ENCODE data around the gene SASH1.

SASH1 gene

GRCh38 chr6:148538261-148539190 is 195.9 kb downstream of the SASH1 start:
- in situ Hi-C loops (cut with MboI; ENCODE audit: low sequenced_read_pairs) = no loop called here

- in situ Hi-C loops (cut with MboI; ENCODE audit: low sequenced_read_pairs) = no loop called here
Observed at GRCh38 chr6:148543540-148543939, 200.9 kb downstream of the SASH1 start.

GRCh38 chr6:148544421-148544820 is 201.8 kb downstream of the SASH1 start:
- in situ Hi-C loops (cut with MboI; ENCODE audit: low sequenced_read_pairs) = no loop called here

GRCh38 chr6:148545901-148546300 is 203.3 kb downstream of the SASH1 start:
- in situ Hi-C loops (cut with MboI; ENCODE audit: low sequenced_read_pairs) = no loop called here

GRCh38 chr6:148547110-148547509 is 204.5 kb downstream of the SASH1 start:
- in situ Hi-C loops (cut with MboI; ENCODE audit: low sequenced_read_pairs) = no loop called here

GRCh38 chr6:148548065-148548748 is 205.6 kb downstream of the SASH1 start:
- in situ Hi-C loops (cut with MboI; ENCODE audit: low sequenced_read_pairs) = no loop called here

- in situ Hi-C loops (cut with MboI; ENCODE audit: low sequenced_read_pairs) = no loop called here
Observed at GRCh38 chr6:148548749-148549140, 206.1 kb downstream of the SASH1 start.

- in situ Hi-C loops (cut with MboI; ENCODE audit: low sequenced_read_pairs) = no loop called here
Observed at GRCh38 chr6:148550569-148550968, 207.9 kb downstream of the SASH1 start.

- in situ Hi-C loops (cut with MboI; ENCODE audit: low sequenced_read_pairs) = no loop called here
Observed at GRCh38 chr6:148551226-148551625, 208.6 kb downstream of the SASH1 start.

GRCh38 chr6:148556410-148556809 is 213.8 kb downstream of the SASH1 start:
- in situ Hi-C loops (cut with MboI; ENCODE audit: low sequenced_read_pairs) = no loop called here

- in situ Hi-C loops (cut with MboI; ENCODE audit: low sequenced_read_pairs) = no loop called here
Observed at GRCh38 chr6:148557796-148558321, 215.2 kb downstream of the SASH1 start.

- in situ Hi-C loops (cut with MboI; ENCODE audit: low sequenced_read_pairs) = no loop called here
Observed at GRCh38 chr6:148559848-148560433, 217.3 kb downstream of the SASH1 start.

- in situ Hi-C loops (cut with MboI; ENCODE audit: low sequenced_read_pairs) = no loop called here
Observed at GRCh38 chr6:148561629-148562028, 219.0 kb downstream of the SASH1 start.

- in situ Hi-C loops (cut with MboI; ENCODE audit: low sequenced_read_pairs) = no loop called here
Observed at GRCh38 chr6:148563066-148563465, 220.4 kb downstream of the SASH1 start.

GRCh38 chr6:148564494-148565035 is 221.9 kb downstream of the SASH1 start:
- in situ Hi-C loops (cut with MboI; ENCODE audit: low sequenced_read_pairs) = no loop called here

- in situ Hi-C loops (cut with MboI; ENCODE audit: low sequenced_read_pairs) = no loop called here
Observed at GRCh38 chr6:148565321-148565926, 222.8 kb downstream of the SASH1 start.

GRCh38 chr6:148565930-148566663 is 223.5 kb downstream of the SASH1 start:
- in situ Hi-C loops (cut with MboI; ENCODE audit: low sequenced_read_pairs) = no loop called here

GRCh38 chr6:148566664-148567350 is 224.2 kb downstream of the SASH1 start:
- in situ Hi-C loops (cut with MboI; ENCODE audit: low sequenced_read_pairs) = no loop called here

- in situ Hi-C loops (cut with MboI; ENCODE audit: low sequenced_read_pairs) = no loop called here
Observed at GRCh38 chr6:148570456-148570855, 227.8 kb downstream of the SASH1 start.

Data from hTERT RPE-1 (cell line).